Stimulated activated CD4-positive, alpha-beta T cell treated with anti-CD3 and anti-CD28 coated beads, Interleukin-1b, Interleukin-23, amount 100 ng/mL, for 1 hour (primary cell): ENCODE data around the gene PDE2A.

Experiments used
- DNase-seq, 2 donors: peaks; one replicate each; pipeline ENCODE4 v3.0.0-alpha.2; 2020; ENCODE audit warnings: low read depth in 2 of 2

PDE2A gene

DNA sequence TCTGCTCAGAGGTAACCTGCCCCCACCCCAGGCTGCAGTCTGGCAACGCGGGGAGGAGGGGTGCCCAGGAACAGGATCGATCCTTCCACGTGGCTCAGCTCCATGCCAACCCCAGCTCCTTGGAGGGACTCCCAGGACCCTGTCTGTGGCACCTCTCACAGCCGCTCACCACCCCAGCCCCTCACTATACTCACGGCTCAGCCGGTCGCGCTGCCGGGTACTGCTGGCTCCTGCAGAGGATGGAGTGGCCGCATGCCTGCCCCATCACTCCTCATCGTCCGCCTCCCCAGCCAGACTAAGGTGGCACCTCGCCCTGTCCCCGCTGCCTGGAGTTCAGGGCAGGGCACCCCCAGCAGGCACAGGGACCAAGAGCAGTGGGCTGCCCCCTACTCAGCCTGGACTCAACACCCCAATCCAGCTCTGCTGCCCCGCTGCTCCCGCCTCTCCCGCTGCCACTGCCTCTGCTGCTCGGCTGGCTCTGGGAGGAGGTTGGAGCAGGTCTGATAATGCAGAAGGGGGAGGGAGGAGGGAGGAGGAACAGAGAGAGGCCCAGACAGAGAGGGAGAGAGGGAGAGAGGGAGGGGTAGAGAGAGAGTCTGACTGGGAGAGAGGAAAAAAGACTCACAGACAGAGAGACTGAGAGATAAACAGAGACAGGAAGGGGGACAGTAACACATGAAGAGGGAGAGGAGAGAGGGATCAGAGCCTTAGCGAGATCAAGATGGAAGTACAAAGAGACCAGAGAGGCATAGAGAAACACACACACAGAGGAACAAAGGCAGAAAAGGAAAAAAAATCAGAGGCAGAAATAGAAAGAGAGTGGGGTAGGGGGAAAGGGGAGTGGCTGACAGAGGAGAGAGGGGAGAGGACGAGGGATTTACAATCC is at the start of gene PDE2A:
Gene PDE2A (minus strand): TSS at position 480 of the 886 bp plus-strand sequence. CDS start 215 bp downstream, at position 265.
- no peak for DNase-seq

DNA sequence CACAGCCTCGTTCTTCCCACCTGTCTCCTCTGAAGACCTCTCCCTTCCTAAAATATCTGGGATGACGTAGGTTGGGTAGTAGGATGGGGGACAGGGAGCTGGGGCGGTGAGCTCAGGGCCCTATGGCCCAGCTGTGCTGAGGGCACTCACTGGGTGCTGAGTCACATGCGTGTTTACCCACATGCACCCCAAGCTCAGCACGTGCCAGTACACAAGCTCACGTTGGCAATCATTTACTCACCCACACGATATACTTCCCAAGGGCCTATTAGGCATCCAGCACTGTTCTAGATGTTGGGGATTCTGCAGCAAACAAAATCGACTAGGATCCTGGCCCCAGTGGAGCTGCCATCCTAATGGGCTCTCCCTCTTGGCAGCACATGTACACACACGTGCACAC is 49.3 kb upstream of the PDE2A start:
- no peak for DNase-seq

DNA sequence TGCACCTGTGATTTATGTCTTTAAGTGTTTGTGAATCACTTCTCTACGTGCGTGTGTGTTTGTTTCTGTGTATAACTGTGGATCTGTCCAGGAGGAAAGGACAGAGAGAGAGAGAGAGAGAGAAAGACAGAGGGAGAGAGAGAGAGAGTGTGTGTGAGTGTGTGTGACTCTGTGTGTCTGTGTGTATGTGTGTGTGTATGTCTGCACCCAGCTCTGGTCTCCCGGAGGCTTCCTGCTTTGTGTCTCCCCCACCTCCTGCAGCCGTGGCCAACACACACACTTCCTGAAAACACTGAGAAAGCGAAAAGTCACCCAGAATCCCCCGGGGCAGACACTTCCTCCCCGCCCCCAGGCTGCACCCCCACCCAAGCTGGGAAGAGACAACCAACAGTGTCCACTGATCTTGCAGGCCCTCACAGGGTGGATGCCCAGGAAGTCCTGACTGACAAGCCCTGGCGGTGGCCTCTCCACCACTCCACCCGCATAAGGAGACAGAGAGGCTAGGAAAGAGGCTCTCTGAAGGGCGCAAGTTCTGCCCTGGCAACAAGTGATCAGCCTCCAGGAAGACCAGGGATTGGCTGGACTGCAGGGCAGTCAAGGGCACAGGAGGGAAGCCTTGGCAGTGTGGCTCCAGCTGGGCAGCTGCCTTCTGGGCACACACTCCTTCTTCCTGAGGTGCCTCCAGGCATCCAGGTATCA is 48.0 kb upstream of the PDE2A start:
- DNase-seq: peak; percentile 62 to 67

- DNase-seq: no peak
These were observed 47.4 kb upstream of the PDE2A start for GRCh38 chr11:72721689-72722049.

DNA sequence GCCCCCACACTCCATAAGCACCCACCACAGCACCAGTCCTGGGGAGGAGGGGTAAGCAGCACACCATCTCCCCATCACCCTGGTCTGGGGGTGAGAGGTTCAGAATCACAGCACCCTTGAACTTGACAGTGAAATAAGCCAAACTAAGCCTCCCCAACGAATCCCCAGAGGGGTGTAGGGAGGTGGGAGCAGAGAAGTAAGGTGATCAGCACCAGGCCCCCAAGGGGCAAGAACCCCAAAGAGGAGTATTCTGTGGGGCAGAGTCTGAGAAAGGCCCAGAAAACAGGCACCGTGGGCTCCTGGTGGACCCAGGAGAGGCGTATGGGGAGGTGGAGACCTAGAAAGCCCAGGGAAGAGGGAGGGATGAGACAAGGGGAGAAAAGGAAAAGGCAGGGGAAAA is 47.1 kb upstream of the PDE2A start:
- no peak for DNase-seq

DNA sequence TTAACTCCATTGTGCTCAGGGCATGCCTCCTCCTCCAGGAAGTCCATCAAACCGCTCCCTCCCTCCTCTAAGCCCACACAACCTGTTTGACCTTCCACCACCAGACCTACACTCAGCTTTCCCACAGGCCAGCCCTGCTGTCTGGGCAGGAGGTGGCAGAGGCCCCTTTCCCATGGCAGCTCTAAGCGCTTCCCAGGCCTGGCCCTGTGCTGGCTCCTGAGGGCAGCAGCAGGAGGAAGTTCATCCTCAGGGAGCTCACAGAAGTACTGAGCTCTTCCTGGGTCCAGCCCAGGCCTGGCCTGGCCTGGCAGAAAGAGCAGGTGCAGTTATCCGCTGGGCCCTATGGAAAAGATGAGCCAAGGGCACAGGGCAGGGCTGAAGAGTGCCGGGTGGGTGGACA is 46.6 kb upstream of the PDE2A start:
- DNase-seq: no peak

DNA sequence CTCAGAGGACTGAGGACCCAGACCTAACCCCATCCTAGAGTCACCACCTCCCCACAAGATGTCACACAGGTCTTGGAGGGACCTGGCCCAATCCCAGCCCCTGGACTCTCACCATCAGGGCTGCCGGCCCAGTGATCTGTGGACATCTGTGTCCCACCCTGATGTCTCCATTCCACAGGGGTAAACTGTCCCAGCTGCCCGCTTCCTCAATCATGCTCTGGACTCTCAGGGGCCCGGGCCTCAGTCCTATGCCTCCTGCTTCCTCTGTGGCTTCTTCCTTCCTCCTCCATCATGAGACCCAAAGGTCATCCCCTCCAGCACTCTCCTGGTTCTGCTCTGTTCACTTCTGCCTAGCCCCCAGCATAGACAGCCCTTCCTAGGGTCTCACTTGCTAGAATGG is 45.8 kb upstream of the PDE2A start:
- DNase-seq: no peak

DNA sequence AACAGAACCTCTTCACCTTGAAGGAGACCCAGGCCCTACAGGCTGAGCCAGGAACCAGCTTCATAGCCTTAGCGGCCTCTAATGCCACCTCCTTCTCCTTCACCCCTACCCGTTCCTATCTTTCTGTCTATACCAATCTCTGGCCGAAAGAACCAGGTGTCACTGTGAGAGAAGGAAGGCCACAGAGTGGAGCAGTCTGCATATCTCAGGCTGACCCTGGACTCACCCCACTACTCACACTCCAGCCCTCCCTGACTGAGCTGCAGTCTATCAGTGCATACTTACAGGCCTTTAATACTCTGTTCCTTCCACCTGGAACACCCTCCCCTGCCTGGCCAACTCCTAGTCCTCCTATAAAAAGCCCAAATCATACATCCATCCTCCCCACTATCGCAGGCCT is 45.3 kb upstream of the PDE2A start:
- DNase-seq: no peak

- DNase-seq: no peak
These were observed 44.9 kb upstream of the PDE2A start for GRCh38 chr11:72719144-72719543.

DNA sequence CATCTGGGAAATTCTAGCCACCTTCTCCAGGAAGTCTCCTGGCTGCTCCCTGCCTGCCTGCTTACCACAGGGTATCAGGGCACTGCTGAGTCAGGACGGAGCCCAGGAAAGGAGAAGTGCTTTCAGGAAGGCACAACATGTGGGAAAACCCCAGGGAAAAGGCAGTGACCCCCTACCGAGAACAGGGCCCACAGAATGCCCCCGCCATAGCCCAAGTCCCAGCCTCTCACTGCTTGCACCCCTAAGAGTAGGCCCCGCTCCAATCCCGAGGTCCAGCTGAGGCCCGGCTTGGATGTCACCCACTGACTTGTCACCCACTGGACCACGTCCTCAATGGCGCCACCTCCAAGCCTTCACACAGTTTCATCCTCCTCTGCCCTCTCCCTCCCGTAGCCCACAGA is 43.9 kb upstream of the PDE2A start:
- DNase-seq: no peak

GRCh38 chr11:72716788-72717435 is 42.7 kb upstream of the PDE2A start:
- no peak for DNase-seq

- no peak for DNase-seq
These were observed 42.1 kb upstream of the PDE2A start for GRCh38 chr11:72716290-72716689.

GRCh38 chr11:72712841-72713240 is 38.6 kb upstream of the PDE2A start:
- no peak for DNase-seq

GRCh38 chr11:72712168-72712751 is 38.0 kb upstream of the PDE2A start:
- DNase-seq: no peak

GRCh38 chr11:72711141-72711540 is 36.9 kb upstream of the PDE2A start:
- DNase-seq: no peak

GRCh38 chr11:72710278-72710677 is 36.1 kb upstream of the PDE2A start:
- DNase-seq: no peak

DNA sequence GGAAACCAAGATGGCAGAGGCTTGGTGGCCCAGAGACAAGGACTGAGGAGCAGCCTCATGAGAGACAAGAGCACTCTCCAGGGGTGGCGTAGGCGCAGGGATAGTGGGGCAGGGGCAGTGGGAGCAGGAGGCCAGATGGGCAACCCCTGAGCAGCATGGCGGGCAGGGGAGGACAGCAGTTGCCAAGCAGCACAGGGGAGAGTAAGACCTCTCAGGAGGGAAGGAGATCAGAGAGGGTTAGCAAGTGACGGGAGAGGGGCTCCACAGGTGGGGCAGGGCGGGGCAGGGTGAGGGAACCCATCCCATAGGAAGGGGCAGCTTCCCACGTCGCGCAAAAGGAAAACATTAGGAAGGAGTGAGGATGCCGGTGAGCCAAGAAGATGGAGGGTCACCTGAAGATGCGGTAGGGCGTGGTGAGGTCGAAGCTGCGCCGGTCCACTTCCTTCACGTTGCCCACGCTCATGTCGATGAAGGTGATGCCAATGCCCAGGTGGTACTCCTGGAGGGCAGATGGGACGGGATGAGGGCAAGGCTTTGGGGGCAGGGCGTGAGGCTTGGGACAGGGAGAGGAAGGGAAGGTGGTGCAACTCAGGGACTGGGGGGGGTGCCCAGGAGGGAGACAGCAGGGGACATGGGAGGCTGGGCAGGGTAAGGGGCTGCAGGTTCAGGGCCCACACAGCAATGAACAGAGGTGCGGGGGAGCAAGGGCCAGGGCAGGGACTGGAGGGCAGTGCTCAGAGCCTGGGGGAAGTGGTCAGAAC is 35.4 kb upstream of the PDE2A start:
- no peak for DNase-seq

DNA sequence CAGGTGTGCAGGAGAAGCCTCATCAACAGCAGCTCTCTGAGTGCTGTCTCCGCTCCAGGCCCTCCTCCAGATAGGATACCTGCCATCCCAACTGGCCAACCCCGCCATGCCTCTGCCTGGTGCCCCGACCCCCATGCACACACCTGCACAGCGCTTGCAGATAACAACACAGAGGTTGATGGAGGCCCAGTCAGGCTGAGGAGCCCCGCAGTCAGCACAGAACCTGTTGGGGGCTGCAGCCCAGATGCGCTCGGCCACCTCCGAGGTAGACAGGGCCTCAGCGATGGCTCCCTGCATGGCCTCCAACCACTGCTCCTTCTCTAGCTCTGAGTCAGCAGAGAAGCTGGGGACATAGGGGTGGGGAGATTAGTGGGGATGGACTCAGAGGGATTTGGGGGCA is 32.8 kb upstream of the PDE2A start:
- no peak for DNase-seq

DNA sequence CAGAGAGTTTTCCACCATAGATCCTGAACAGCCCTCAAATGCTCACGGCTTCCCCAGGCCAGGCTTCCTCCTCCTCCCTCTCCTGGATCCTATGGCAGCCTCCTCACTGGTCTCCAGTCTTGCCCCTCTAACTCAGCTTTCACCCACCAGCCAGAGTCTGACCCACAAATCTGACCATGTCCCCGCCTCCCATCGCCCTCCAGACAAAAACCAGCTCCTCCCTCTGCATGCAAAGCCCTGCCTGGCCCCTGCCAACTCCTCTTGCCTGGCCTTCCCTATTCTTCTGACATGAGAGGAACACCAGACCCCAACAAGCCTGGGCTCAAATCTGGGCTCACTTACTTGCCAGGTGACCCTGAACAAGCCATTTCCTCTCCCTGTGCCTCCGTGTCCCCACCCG is 32.4 kb upstream of the PDE2A start:
- DNase-seq: no peak

DNA sequence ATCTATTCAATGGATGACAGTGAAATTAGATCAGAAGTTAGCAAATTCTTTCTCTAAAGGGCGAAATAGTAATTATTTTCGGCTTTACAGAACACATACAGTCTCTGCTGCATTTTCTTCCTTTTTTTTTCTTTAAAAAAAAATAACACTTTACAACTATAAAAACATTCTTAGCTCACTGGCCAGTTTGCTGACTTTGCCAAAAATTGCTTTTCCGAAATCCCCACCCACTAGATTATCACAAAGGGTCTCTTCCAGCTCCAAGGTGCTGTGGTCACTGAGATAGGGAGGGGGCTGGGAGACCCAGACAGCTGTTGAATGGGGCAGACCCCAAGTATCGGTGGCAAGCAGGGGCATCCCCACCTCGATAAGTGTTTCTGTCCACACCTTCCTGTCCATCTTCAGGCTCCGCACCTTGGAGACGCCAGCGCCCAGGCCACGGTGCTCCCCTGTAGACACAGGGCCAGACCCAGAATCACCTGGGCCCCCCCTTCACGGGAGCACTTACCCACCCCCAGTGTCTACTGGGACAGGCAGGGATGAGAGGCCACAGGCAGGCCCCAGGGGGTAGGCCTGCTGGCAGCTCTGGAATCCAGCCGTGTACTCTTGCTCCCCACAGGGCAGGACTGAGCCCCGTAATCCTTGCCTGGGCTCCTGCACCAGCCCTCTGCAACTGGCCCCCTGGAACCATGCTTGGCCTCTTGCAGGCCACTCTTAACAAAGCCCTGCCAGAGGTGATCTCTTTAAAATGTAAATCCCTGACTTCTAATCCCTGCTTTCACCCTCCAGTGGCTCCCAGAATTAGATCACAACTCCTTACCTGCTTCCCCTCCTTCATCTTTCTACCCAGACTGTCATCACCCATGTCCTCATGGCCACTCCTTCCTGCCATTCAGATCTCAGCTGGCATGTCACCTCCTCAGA is 31.5 kb upstream of the PDE2A start:
- no peak for DNase-seq
